SU-DHL-6 (cell line): Measurements from ENCODE around the gene KLHL42.

ENCODE experiments used
- H2AFZ ChIP-seq: fragments of 200-600 bp; sonication (generic); 2 replicates; pipeline ENCODE4 v1.6.1; 2014; ENCODE audit warnings: low read depth, mild to moderate bottlenecking, moderate library complexity, mixed read lengths, antibody characterized with exemption, low read length; ENCODE audit not compliant: severe bottlenecking
- H3F3A ChIP-seq: fragments of 200-600 bp; shearing (Covaris generic); 2 replicates; pipeline ENCODE4 v1.6.0; 2016; ENCODE audit warnings: antibody characterized with exemption, mild to moderate bottlenecking; ENCODE audit not compliant: insufficient read depth
- H3K27ac ChIP-seq: fragments of 200-600 bp; sonication (generic); 2 replicates; pipeline ENCODE4 v1.5.1; 2016; ENCODE audit warnings: low read depth, mild to moderate bottlenecking, low read length, moderate library complexity, mixed read lengths
- H3K27me3 ChIP-seq: fragments of 200-600 bp; sonication (generic), shearing (Covaris generic); 2 replicates; pipeline ENCODE4 v1.6.0; 2014; ENCODE audit warnings: mild to moderate bottlenecking, low read length
- H3K36me3 ChIP-seq: fragments of 200-600 bp; sonication (generic); 2 replicates; pipeline ENCODE4 v1.6.1; 2014; ENCODE audit warnings: mild to moderate bottlenecking, low read length, mixed read lengths
- H3K4me2 ChIP-seq: fragments of 300-600, 200-600 bp; shearing (Covaris generic), sonication (generic); 2 replicates; pipeline ENCODE4 v1.6.0; 2014; ENCODE audit warnings: low read length, low read depth, mild to moderate bottlenecking; ENCODE audit not compliant: poor library complexity, severe bottlenecking
- H3K4me3 ChIP-seq: fragments of 200-600 bp; sonication (generic); 2 replicates; pipeline ENCODE4 v1.5.1; 2014; ENCODE audit warnings: antibody characterized with exemption, low read length, mild to moderate bottlenecking, mixed read lengths; ENCODE audit not compliant: insufficient read depth, poor library complexity, severe bottlenecking
- H3K79me2 ChIP-seq: fragments of 200-600 bp; sonication (generic); 2 replicates; pipeline ENCODE4 v1.6.1; 2014; ENCODE audit warnings: mild to moderate bottlenecking, low read length, moderate library complexity; ENCODE audit not compliant: insufficient read depth
- H3K9ac ChIP-seq: fragments of 200-600 bp; sonication (generic); 2 replicates; pipeline ENCODE4 v1.7.0; 2014; ENCODE audit warnings: mild to moderate bottlenecking, low read length
- H3K9me2 ChIP-seq: fragments of 200-600 bp; sonication (generic); replicated peaks from 2 replicates; pipeline ENCODE4 v1.6.1; 2014; ENCODE audit warnings: low read length; ENCODE audit not compliant: insufficient read depth
- H3K9me3 ChIP-seq: fragments of 200-600 bp; sonication (generic); 2 replicates; pipeline ENCODE4 v1.6.1; 2014; ENCODE audit warnings: low read length, mixed read lengths; ENCODE audit not compliant: insufficient read depth
- H4K20me1 ChIP-seq: fragments of 200-600 bp; sonication (generic); 2 replicates; pipeline ENCODE4 v1.6.1; 2014; ENCODE audit warnings: low read depth, mild to moderate bottlenecking, antibody characterized with exemption, low read length, moderate library complexity, mixed read lengths
- EZH2phosphoT487 ChIP-seq: fragments of 200-600 bp; sonication (generic), shearing (Covaris generic); conservative IDR thresholded peaks from 2 replicates; pipeline ENCODE4 v1.6.1; 2018; ENCODE audit warnings: mild to moderate bottlenecking, antibody characterized with exemption, low read length, moderate library complexity, mixed read lengths
- TF ChIP-seq, protein P1 (sequence below): fragments of 200-600 bp; sonication (generic); IDR thresholded peaks from one replicate; pipeline ENCODE4 v1.5.1; 2017; ENCODE audit warnings: antibody characterized with exemption, mild to moderate bottlenecking, low read length, moderate library complexity; ENCODE audit not compliant: insufficient read depth, poor library complexity, severe bottlenecking

Gene KLHL42

DNA sequence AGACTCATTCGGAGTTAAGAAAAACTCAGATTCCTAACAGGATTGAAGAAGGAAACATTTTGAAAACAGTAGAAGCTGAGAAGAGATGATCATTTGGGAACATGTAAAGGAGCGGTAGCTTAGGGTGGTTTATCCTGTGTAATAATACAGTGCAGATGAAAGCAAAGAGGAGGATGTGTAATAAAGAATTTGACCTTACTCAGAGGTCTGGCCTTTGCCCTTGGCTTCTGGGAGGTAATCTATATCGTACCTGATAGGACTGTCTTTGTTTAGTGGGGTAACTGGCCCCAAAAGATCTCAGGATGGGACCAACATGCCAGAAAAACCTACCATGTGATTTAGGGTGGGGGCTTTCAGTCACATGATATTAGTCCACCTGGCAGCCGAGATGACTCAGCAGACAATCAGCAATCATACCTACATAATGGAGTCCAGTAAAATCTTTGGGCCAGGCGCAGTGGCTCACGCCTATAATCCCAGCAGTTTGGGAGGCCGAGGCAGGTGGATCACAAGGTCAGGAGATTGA is 23.3 kb upstream of the KLHL42 start:
- Histone ChIP-seq H3K9ac (no peak overlapping the region), H3K9me3 (no peaks in the 10 kb centered on the region), H3K27me3 (no peaks in the 10 kb centered on the region), H3K79me2 (no peaks in the 10 kb centered on the region), H3F3A (peaks cover 10% of the 10 kb centered on the region; the same call in 1 of the 2 replicates), H4K20me1 (no peaks in the 10 kb centered on the region), H3K4me2 (no peak overlapping the region), H3K36me3 (peaks cover 17% of the 10 kb centered on the region), H3K4me3 (no peak overlapping the region), H2AFZ (no peak overlapping the region), H3K27ac (no peak overlapping the region), H3K9me2 (no peaks in the 10 kb centered on the region)
- TF ChIP-seq, protein P1, sequence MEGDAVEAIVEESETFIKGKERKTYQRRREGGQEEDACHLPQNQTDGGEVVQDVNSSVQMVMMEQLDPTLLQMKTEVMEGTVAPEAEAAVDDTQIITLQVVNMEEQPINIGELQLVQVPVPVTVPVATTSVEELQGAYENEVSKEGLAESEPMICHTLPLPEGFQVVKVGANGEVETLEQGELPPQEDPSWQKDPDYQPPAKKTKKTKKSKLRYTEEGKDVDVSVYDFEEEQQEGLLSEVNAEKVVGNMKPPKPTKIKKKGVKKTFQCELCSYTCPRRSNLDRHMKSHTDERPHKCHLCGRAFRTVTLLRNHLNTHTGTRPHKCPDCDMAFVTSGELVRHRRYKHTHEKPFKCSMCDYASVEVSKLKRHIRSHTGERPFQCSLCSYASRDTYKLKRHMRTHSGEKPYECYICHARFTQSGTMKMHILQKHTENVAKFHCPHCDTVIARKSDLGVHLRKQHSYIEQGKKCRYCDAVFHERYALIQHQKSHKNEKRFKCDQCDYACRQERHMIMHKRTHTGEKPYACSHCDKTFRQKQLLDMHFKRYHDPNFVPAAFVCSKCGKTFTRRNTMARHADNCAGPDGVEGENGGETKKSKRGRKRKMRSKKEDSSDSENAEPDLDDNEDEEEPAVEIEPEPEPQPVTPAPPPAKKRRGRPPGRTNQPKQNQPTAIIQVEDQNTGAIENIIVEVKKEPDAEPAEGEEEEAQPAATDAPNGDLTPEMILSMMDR = no peak
- no peak for TF ChIP-seq EZH2phosphoT487

DNA sequence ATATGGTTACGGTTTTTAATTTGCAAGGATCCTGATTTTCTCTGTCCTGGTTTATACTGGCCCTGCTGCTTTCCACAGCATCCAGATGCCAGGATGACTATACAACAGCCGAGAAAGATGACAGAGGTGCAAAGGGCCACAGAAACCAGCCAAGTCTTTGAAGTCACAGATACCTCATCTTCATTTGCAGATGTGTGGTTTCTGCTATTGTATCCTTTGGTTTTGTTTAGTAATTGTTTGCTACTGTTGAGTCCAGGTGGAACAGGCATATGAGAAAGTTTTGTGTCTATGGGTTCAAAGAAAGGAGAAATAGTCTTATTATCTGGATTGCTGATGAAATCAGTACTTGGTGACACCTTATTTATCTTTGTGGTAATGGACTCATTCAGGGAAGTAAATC is 17.3 kb upstream of the KLHL42 start:
- H2AFZ ChIP-seq = no peak overlapping the region
- no peak overlapping the region for H3K27ac ChIP-seq
- no peaks in the 10 kb centered on the region for H3K27me3 ChIP-seq
- no peak overlapping the region for H3K4me3 ChIP-seq
- no peak overlapping the region for H3K9ac ChIP-seq
- no peaks in the 10 kb centered on the region for H3K36me3 ChIP-seq
- no peaks in the 10 kb centered on the region for H4K20me1 ChIP-seq
- H3K9me3 ChIP-seq = no peaks in the 10 kb centered on the region
- TF ChIP-seq EZH2phosphoT487 = no peak
- TF ChIP-seq, protein P1 = no peak
- no peaks in the 10 kb centered on the region for H3K9me2 ChIP-seq
- 0 out of 2 replicates have a peak, but pooled peaks cover under 1% of the 10 kb centered on the region for H3F3A ChIP-seq
- H3K79me2 ChIP-seq = no peaks in the 10 kb centered on the region
- H3K4me2 ChIP-seq = no peak overlapping the region

DNA sequence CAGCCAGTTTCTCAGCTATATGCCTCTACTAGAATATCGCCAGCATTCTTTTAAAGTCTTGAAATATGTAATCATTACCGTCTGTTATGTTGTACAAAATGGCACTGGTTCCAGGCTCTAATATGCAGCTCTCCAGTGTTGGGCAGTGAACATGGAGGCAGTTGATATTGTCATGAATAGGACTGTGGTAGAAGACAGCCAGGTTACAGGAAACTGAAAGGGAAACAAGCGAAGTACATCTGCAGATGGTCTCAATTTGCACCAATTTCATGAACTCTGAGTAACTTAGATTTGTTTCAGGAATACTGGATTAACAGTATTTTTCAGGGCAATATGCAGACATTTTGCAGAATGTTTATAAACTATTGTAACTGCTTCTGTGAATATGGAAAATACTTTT is 13.4 kb upstream of the KLHL42 start:
- Histone ChIP-seq H3K27me3 (no peaks in the 10 kb centered on the region), H3F3A (no peaks in the 10 kb centered on the region), H2AFZ (no peak overlapping the region), H3K4me2 (no peak overlapping the region), H3K79me2 (no peaks in the 10 kb centered on the region), H3K36me3 (no peaks in the 10 kb centered on the region), H4K20me1 (no peaks in the 10 kb centered on the region), H3K9me2 (no peaks in the 10 kb centered on the region), H3K4me3 (no peak overlapping the region), H3K9ac (no peak overlapping the region), H3K9me3 (no peaks in the 10 kb centered on the region), H3K27ac (no peak overlapping the region)
- TF ChIP-seq, protein P1 = no peak
- TF ChIP-seq EZH2phosphoT487 = no peak
